Iris pigment epithelial cell (primary cell): ENCODE data around the gene SLC25A39.

Experiments
- DNase-seq: peaks from one replicate; pipeline ENCODE4 v3.0.0-alpha.2; 2011; ENCODE audit warnings: low read depth

The SLC25A39 gene

DNA sequence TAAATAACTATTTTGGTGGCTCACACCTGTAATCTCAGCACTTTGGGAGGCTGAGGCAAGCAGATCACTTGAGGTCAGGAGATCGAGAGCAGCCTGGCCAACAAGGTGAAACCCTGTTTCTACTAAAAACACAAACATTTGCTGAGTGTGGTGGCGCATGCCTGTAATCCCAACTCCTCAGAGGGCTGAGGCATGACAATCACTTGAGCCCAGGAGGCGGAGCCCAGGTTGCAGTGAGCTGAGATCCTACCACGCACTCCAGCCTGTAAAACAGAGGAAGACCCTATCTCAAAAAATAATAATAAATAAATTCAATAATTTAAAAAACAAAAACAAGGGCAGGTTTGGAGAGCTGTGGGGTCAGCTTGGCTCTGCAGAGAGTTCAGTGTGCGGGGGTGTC is 51.0 kb downstream of the SLC25A39 start:
- no peak for DNase-seq

DNA sequence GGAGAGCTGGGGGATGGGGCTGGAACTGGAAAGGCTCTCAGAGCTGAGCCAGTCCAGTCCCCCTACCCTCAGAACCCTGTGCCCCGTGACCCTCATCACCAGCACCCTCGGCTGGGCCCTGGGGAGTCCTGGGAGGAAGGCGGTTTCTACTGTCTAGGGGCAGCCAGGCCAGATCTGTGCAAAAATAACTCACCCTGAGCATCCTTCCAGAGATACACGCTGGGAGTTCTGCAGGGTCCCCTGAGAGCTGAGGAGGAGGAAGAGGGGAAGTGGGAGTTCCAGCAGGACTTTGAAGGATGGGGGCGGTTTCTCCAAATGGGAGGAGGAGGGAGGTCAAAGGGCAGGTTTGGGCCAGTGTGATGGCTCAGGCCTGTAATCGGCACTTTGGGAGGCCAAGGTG is 51.7 kb downstream of the SLC25A39 start:
- DNase-seq, result no peak

- no peak for DNase-seq
Observed at GRCh38 chr17:44272321-44272951, 52.2 kb downstream of the SLC25A39 start.
